H1 (cell line): Measurements from ENCODE around the gene ASXL1. TPM values are rescaled to one million over a fixed set of nuclear protein-coding genes. Genes with fewer than 3 reads are reported as not detected.

Experiments used
- ATF2 ChIP-seq: IDR thresholded peaks from 2 replicates; pipeline ENCODE4 v1.6.1; 2012; ENCODE audit warnings: low read length, inconsistent platforms
- CHD7 ChIP-seq: fragments of 300-600 bp; sonication (generic); IDR thresholded peaks from 2 replicates; pipeline ENCODE4 v1.7.1; 2012; ENCODE audit warnings: low read length, moderate library complexity, mild to moderate bottlenecking, inconsistent platforms; ENCODE audit not compliant: insufficient replicate concordance
- CTCF ChIP-seq, 3 experiments: IDR thresholded peaks; 1 replicate in 2 of 3; 2 replicates in 1 of 3; pipeline versions ENCODE4 v1.5.1 to v1.6.1; 2011; ENCODE audit warnings: low read length in 3 of 3, mild to moderate bottlenecking in 3 of 3, inconsistent platforms in 2 of 3, low read depth in 1 of 3, moderate library complexity in 1 of 3; ENCODE audit not compliant: insufficient read depth in 1 of 3; ENCODE audit errors: control extremely low read depth in 1 of 3
- EP300 ChIP-seq, 2 experiments: IDR thresholded peaks; 1 replicate in 1 of 2; 2 replicates in 1 of 2; pipeline ENCODE4 v1.6.1; 2011 to 2012; ENCODE audit warnings: low read depth in 2 of 2, low read length in 2 of 2, mild to moderate bottlenecking in 2 of 2, borderline replicate concordance in 1 of 2, inconsistent platforms in 1 of 2, moderate library complexity in 1 of 2
- HDAC6 ChIP-seq: IDR thresholded peaks from one replicate; pipeline ENCODE4 v1.7.1; 2012; ENCODE audit warnings: low read depth, mild to moderate bottlenecking, inconsistent platforms, low read length, moderate library complexity
- NRF1 ChIP-seq: IDR thresholded peaks from 2 replicates; pipeline ENCODE4 v1.6.1; 2011; ENCODE audit warnings: mild to moderate bottlenecking, low read depth, low read length, improper control_type of control experiment
- polyA plus RNA-seq, 7 experiments: library from polyadenylated mRNA; depleted of rRNA in 3 of 7; stranded (reverse) in 5 of 7; unstranded in 2 of 7; fragments of >200 nt in 5 of 7; fragments of 200-250 nt in 2 of 7; gene quantifications; 1 replicate in 5 of 7; 2 replicates in 1 of 7; 4 replicates in 1 of 7; pipeline versions ENCODE4 v1.2.1 to v1.2.3, GENCODE V29; 2011 to 2013; ENCODE audit warnings: missing spikeins in 2 of 7, mixed read lengths in 2 of 7
- total RNA-seq: library from RNA; stranded (reverse); fragmentation: NEBNext Ultra II Directional; extraction: Animal tissue kit (Norgen Biotek cat#: 25700); gene quantifications from 2 replicates; pipeline ENCODE4 v1.2.1, GENCODE V29; 2021

The ASXL1 gene
- total and polyA plus RNA-seq, 2 of the 8 experiments (the other 6 are each of a cell fraction or from before 2014, with no cell fraction given) = 10.6 to 26.5 TPM

- no peak for TF ChIP-seq ATF2
- TF ChIP-seq HDAC6 = no peak
- TF ChIP-seq CHD7 = no peak
- TF ChIP-seq CTCF (IDR thresholded peaks at IDR 0.05; ENCODE audit: control extremely low read depth in 1 of 3, insufficient read depth in 1 of 3, low read depth in 1 of 3, low read length in 3 of 3) = no peak
- TF ChIP-seq NRF1 = no peak
- TF ChIP-seq EP300 (IDR thresholded peaks at IDR 0.05; ENCODE audit: borderline replicate concordance in 1 of 2, low read depth in 2 of 2, low read length in 2 of 2) = no peak
These were observed 45.9 kb downstream of the ASXL1 start (continued) for GRCh38 chr20:32404017-32404416.
